Measurements from ENCODE around the gene PRDM16.

Gene PRDM16

GRCh38 chr1:3356827-3357460 lies 287.9 kb downstream of the PRDM16 start:
- no peak for DNase-seq (ENCODE audit: low read depth)

GRCh38 chr1:3357526-3358297 lies 288.7 kb downstream of the PRDM16 start:
- DNase-seq (ENCODE audit: low read depth): no peak

- no peak for DNase-seq (ENCODE audit: low read depth)
Observed at GRCh38 chr1:3359351-3359750, 290.3 kb downstream of the PRDM16 start.

GRCh38 chr1:3359756-3360440 lies 290.9 kb downstream of the PRDM16 start:
- DNase-seq (ENCODE audit: low read depth): no peak

- DNase-seq (ENCODE audit: low read depth): no peak
Observed at GRCh38 chr1:3360646-3361257, 291.7 kb downstream of the PRDM16 start.

GRCh38 chr1:3363023-3363422 lies 294.0 kb downstream of the PRDM16 start:
- no peak for DNase-seq (ENCODE audit: low read depth)

- no peak for DNase-seq (ENCODE audit: low read depth)
Observed at GRCh38 chr1:3363756-3364155, 294.8 kb downstream of the PRDM16 start.

GRCh38 chr1:3364551-3364950 lies 295.5 kb downstream of the PRDM16 start:
- DNase-seq (ENCODE audit: low read depth): no peak

- no peak for DNase-seq (ENCODE audit: low read depth)
Observed at GRCh38 chr1:3364983-3365382, 296.0 kb downstream of the PRDM16 start.

- no peak for DNase-seq (ENCODE audit: low read depth)
Observed at GRCh38 chr1:3365523-3366125, 296.6 kb downstream of the PRDM16 start.

- no peak for DNase-seq (ENCODE audit: low read depth)
Observed at GRCh38 chr1:3366126-3367051, 297.4 kb downstream of the PRDM16 start.

- DNase-seq (ENCODE audit: low read depth): no peak
Observed at GRCh38 chr1:3367376-3367775, 298.4 kb downstream of the PRDM16 start.

- no peak for DNase-seq (ENCODE audit: low read depth)
Observed at GRCh38 chr1:3368059-3368458, 299.1 kb downstream of the PRDM16 start.

GRCh38 chr1:3368711-3369445 lies 299.9 kb downstream of the PRDM16 start:
- no peak for DNase-seq (ENCODE audit: low read depth)

GRCh38 chr1:3369446-3370076 lies 300.6 kb downstream of the PRDM16 start:
- no peak for DNase-seq (ENCODE audit: low read depth)

- DNase-seq (ENCODE audit: low read depth): no peak
Observed at GRCh38 chr1:3370856-3371703, 302.1 kb downstream of the PRDM16 start.

- no peak for DNase-seq (ENCODE audit: low read depth)
Observed at GRCh38 chr1:3372317-3372716, 303.3 kb downstream of the PRDM16 start.

GRCh38 chr1:3373175-3373574 lies 304.2 kb downstream of the PRDM16 start:
- DNase-seq (ENCODE audit: low read depth): no peak
